Neural crest cell (in vitro differentiated cells): ENCODE results near the gene CYP2W1. TPM values are rescaled to one million over a fixed set of nuclear protein-coding genes. Genes with fewer than 3 reads are reported as not detected.

Experiments
- DNase-seq: peaks from one replicate; pipeline ENCODE4 v3.0.0; 2021; ENCODE audit warnings: low read depth, mixed read lengths, low spot score
- H3K27ac Mint-ChIP-seq: one replicate; pipeline ENCODE4 v1.8.0; 2021; ENCODE audit warnings: mild to moderate bottlenecking, mixed read lengths; ENCODE audit not compliant: unreplicated experiment
- H3K27me3 Mint-ChIP-seq: 2 replicates; pipeline ENCODE4 v1.8.0; 2021; ENCODE audit warnings: low read depth, mild to moderate bottlenecking, mixed read lengths
- H3K36me3 Mint-ChIP-seq: 2 replicates; pipeline ENCODE4 v1.8.0; 2021; ENCODE audit warnings: low read depth, mild to moderate bottlenecking, mixed read lengths
- H3K4me1 Mint-ChIP-seq: 2 replicates; pipeline ENCODE4 v1.8.0; 2021; ENCODE audit warnings: mixed read lengths
- H3K4me3 Mint-ChIP-seq: one replicate; pipeline ENCODE4 v1.8.0; 2021; ENCODE audit warnings: mild to moderate bottlenecking, mixed read lengths
- H3K9me3 Mint-ChIP-seq: 2 replicates; pipeline ENCODE4 v1.8.0; 2021; ENCODE audit warnings: mixed read lengths
- CTCF ChIP-seq: fragments of 200-600 bp; sonication (generic); conservative IDR thresholded peaks from 2 replicates; pipeline ENCODE4 v1.5.0; 2021; ENCODE audit warnings: antibody characterized with exemption, mild to moderate bottlenecking
- total RNA-seq: library from RNA; stranded (reverse); gene quantifications from 2 replicates; pipeline ENCODE4 v1.2.1, GENCODE V29; 2021

CYP2W1 gene
- total RNA-seq, 1 donor from 2014 or later = not detected

- Mint-ChIP-seq H3K27me3 (peaks cover 11% of the 10 kb centered on the region), H3K36me3 (no peaks in the 10 kb centered on the region), H3K4me3 (no peak overlapping the region), H3K4me1 (peaks cover 22% of the 10 kb centered on the region), H3K9me3 (no peaks in the 10 kb centered on the region), H3K27ac (no peak overlapping the region)
- TF ChIP-seq CTCF = no peak
- DNase-seq = no peak
Observed at GRCh38 chr7:962401-963081, 20.4 kb upstream of the CYP2W1 start.

DNA sequence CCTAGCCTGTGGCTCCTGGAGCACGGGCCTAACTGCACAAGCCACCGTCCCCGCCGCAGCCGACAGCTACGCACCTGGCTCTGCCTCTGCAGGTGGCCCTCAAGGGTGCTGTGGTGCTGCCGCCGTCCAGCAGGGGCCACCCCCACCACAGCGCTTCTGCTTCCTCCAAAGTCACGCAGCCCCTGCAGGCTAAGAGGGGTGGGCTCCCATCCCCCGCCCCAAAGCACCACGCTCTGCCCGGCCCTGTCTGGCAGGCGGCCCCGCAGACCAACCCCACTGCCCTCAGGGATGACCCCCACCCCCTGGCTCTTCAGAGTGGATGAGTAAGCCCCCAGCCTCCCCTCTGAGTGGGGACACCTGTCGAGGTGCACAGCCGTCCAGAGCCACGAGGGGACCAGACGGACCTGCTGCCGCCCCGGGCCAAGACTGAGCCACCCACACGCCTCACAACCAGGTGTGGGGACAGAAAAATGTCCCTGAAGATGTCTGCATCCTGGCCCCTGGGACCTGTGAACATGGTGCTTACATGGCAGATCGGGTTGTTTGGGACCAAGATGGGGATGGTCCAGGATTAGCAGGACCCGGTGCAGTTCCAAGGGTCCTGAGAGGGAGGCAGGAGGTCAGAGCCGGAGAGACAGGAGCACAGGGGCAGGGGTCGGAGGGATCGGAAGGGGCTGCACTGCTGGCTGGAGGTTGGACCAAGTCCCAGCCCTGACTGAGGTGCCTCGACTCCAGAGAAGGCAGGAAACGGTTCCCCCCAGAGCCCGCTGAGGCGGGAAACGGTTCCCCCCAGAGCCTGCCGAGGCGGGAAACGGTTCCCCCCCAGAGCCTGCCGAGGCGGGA lies 19.5 kb upstream of the CYP2W1 start:
- TF ChIP-seq CTCF = no peak
- Mint-ChIP-seq H3K36me3 (no peaks in the 10 kb centered on the region), H3K4me3 (peak overlapping the region; percentile 44), H3K27ac (no peak overlapping the region), H3K9me3 (no peaks in the 10 kb centered on the region), H3K4me1 (peaks cover 22% of the 10 kb centered on the region), H3K27me3 (peaks cover 11% of the 10 kb centered on the region)
- no peak for DNase-seq

DNA sequence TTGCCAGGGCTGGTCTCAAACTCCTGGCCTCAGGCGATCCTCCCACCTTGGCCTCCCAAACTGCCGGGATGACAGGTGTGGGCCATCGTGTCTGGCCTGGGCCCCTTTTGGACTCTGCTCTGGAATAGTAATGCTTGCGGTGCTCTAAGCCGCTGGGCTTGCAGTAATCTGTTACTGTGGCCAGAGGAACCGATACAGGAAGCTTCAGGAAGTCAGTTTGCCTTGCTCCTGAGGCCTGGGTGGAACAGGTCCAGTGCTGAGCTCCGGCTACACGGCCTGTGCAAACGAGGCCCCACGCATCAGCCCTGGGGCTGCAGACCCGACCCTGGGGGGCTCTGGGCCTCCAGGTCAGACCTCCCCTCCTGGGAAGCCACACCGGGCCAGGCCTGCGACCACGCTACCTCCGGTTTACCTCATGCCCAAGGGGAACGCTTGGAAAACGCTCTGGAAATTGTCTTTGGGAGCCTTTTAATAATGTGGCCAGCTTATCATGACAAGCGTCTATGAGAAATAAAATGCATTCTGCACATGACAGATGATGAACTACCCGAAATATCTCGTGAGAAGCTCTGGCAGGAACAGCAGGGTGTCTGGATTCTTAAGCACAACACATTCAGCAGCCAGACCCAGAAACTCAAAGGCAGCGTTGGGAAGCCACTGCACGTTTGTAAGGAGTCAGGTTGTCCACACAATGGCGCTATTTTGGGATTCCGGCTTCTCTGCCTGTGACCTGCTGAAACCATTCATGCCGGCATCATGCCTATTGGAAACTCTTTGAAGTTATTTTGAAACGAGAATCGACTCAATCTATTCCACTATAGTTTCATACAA lies 18.4 kb upstream of the CYP2W1 start:
- peaks cover 9% of the 10 kb centered on the region for H3K27me3 Mint-ChIP-seq
- no peaks in the 10 kb centered on the region for H3K36me3 Mint-ChIP-seq
- TF ChIP-seq CTCF = peak; percentile 30
- H3K9me3 Mint-ChIP-seq = no peaks in the 10 kb centered on the region
- peaks cover 22% of the 10 kb centered on the region for H3K4me1 Mint-ChIP-seq
- no peak for DNase-seq
- H3K4me3 Mint-ChIP-seq = peak overlapping the region; percentile 71
- H3K27ac Mint-ChIP-seq = no peak overlapping the region

GRCh38 chr7:966291-967069 lies 16.5 kb upstream of the CYP2W1 start:
- Mint-ChIP-seq H3K4me3 (peak overlapping the region; percentile 21), H3K27ac (peak overlapping the region; percentile 64), H3K9me3 (no peaks in the 10 kb centered on the region), H3K4me1 (peaks cover 16% of the 10 kb centered on the region), H3K36me3 (no peaks in the 10 kb centered on the region), H3K27me3 (peaks cover 5% of the 10 kb centered on the region)
- DNase-seq = no peak
- TF ChIP-seq CTCF = no peak
